Mesothelial cell of epicardium (in vitro differentiated cells): Measurements from ENCODE around the gene CAPG. TPM values are rescaled to one million over a fixed set of nuclear protein-coding genes. Genes with fewer than 3 reads are reported as not detected.

Experiments
- DNase-seq, 2 experiments: peaks; one replicate each; pipeline ENCODE4 v3.0.0; 2021; ENCODE audit warnings: low spot score in 2 of 2; ENCODE audit not compliant: unreplicated experiment in 2 of 2
- H3K27ac Mint-ChIP-seq: 2 replicates; pipeline ENCODE4 v1.8.0; 2021; ENCODE audit warnings: mixed read lengths
- H3K27me3 Mint-ChIP-seq: 2 replicates; pipeline ENCODE4 v1.8.0; 2021; ENCODE audit warnings: low read depth, mixed read lengths
- H3K36me3 Mint-ChIP-seq: 2 replicates; pipeline ENCODE4 v1.8.0; 2021; ENCODE audit warnings: mixed read lengths
- H3K4me1 Mint-ChIP-seq: 2 replicates; pipeline ENCODE4 v1.8.0; 2021; ENCODE audit warnings: mixed read lengths
- H3K4me3 Mint-ChIP-seq: 2 replicates; pipeline ENCODE4 v1.8.0; 2021; ENCODE audit warnings: mild to moderate bottlenecking, moderate library complexity, mixed read lengths
- H3K9me3 Mint-ChIP-seq: 2 replicates; pipeline ENCODE4 v1.8.0; 2021; ENCODE audit warnings: mixed read lengths
- total RNA-seq: library from RNA; stranded (reverse); gene quantifications from 3 replicates; pipeline ENCODE4 v1.2.1, GENCODE V29; 2021
- TF ChIP-seq, protein P1 (sequence below): fragments of 200-600 bp; sonication (generic); IDR thresholded peaks from one replicate; pipeline ENCODE4 v1.5.0; 2021; ENCODE audit warnings: antibody characterized with exemption; ENCODE audit not compliant: unreplicated experiment

The CAPG gene
- total RNA-seq, 1 donor from 2014 or later = 86.3 TPM

DNA sequence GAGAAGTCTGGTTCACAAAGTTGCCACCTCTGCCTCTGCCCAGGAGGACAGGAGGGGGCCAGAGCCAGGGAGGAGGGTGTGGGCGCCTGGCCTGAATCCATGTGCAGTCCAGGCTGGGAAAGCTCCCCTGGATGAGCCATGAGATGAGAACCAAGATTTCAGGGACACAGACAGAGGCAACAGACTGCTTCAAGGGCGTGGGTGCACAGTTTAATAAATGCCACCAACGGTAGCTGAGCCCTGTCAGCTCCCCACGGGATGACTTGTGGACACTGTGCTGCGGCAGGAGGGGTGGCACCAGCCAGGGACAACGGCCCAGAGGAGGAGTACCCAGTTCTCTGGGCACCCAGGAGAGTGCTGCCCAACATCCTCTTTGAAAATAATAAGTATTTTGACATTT lies 15.2 kb downstream of the CAPG start:
- Mint-ChIP-seq H3K9me3 (no peaks in the 10 kb centered on the region), H3K36me3 (peaks cover 16% of the 10 kb centered on the region), H3K27me3 (no peaks in the 10 kb centered on the region), H3K4me3 (no peak overlapping the region), H3K4me1 (peaks cover 42% of the 10 kb centered on the region), H3K27ac (peak overlapping the region; percentile 99)
- no peak for DNase-seq
- TF ChIP-seq, protein P1, sequence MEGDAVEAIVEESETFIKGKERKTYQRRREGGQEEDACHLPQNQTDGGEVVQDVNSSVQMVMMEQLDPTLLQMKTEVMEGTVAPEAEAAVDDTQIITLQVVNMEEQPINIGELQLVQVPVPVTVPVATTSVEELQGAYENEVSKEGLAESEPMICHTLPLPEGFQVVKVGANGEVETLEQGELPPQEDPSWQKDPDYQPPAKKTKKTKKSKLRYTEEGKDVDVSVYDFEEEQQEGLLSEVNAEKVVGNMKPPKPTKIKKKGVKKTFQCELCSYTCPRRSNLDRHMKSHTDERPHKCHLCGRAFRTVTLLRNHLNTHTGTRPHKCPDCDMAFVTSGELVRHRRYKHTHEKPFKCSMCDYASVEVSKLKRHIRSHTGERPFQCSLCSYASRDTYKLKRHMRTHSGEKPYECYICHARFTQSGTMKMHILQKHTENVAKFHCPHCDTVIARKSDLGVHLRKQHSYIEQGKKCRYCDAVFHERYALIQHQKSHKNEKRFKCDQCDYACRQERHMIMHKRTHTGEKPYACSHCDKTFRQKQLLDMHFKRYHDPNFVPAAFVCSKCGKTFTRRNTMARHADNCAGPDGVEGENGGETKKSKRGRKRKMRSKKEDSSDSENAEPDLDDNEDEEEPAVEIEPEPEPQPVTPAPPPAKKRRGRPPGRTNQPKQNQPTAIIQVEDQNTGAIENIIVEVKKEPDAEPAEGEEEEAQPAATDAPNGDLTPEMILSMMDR = no peak

DNA sequence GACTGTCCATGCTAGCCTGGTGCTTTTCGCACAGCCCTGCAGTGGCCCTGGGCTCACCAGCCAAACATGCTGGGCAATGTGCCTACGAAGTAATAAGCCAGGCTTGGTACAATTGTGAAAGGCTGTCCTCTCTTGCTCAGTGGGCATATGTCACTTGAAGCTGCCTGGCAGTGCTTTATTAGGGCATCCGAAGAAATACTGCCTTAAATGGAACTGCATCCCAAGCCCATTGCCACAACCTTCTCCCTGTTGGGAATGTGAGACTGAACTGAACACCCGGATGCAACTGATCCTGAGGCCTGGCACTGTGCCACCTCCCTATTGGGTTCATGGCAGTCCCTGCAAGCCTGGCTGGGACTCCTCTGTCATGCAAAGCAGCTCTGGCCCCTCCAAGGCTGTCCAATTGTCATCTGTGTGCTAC lies 15.9 kb downstream of the CAPG start:
- Mint-ChIP-seq H3K4me1 (peaks cover 40% of the 10 kb centered on the region), H3K27ac (peak overlapping the region; percentile 39), H3K4me3 (no peak overlapping the region), H3K36me3 (peaks cover 15% of the 10 kb centered on the region), H3K9me3 (no peaks in the 10 kb centered on the region), H3K27me3 (no peaks in the 10 kb centered on the region)
- no peak for DNase-seq
- TF ChIP-seq, protein P1 = no peak

DNA sequence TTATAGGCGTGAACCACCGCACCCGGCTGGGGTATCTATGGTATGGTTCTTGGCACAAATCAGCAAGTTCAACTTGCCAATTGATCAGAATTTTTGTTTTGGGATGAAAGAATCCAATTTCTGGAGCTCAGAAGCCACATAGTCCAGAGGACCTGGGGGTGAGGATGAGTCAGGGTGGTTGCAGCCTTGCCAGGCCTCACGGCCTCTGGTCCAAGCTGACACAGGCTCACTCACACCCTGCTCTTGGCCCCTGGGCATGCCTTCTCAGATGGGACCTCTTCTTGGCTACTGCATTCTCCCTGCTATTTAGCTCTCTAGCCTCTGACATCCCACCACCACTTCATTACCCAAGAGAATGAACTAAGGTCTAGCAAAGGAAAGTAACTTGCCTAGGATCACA lies 16.3 kb downstream of the CAPG start:
- Mint-ChIP-seq H3K9me3 (no peaks in the 10 kb centered on the region), H3K4me1 (peaks cover 36% of the 10 kb centered on the region), H3K27ac (no peak overlapping the region), H3K36me3 (peaks cover 14% of the 10 kb centered on the region), H3K4me3 (no peak overlapping the region), H3K27me3 (no peaks in the 10 kb centered on the region)
- no peak for DNase-seq
- TF ChIP-seq, protein P1 = no peak

DNA sequence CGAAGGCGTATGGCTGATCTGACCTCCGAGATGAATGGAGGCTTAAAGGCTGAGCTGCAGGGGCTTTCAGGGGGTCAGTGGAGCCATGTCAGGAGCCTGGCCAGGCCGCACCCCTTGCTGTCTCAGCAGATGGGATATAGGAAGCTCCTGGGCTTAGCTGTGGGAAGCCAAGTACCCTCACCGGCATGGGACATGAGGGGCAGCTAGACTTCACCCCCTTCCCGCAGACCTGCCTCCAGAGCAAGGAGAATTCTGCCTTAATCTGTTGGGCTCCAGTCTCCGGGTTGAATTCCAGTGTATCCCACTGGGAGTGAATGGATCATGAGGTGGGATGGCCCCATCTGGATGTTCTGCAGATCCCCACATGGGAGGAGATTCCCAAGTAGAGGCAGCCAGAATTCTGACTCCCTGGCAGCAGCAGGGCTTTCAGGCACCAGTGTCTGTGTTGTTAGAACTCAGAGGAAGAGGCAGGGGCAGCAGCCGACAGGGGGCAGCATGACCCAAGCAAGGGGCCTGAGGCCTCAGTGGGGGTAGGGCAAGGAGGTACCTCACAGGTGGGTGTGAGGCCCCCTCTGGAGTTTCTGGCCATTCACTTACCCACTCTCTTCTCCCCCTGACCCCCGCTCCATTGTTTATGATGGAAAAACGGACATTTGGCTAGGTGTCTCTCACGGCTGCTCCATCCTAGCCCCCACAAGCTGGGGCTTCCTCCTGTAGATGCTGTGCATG lies 19.1 kb downstream of the CAPG start:
- Mint-ChIP-seq H3K27ac (no peak overlapping the region), H3K9me3 (no peaks in the 10 kb centered on the region), H3K36me3 (peaks cover 10% of the 10 kb centered on the region), H3K4me1 (peaks cover 15% of the 10 kb centered on the region), H3K4me3 (no peak overlapping the region), H3K27me3 (no peaks in the 10 kb centered on the region)
- peak in 1 of 2 experiments; percentile 64 for DNase-seq
- TF ChIP-seq, protein P1 = peak; percentile 39

DNA sequence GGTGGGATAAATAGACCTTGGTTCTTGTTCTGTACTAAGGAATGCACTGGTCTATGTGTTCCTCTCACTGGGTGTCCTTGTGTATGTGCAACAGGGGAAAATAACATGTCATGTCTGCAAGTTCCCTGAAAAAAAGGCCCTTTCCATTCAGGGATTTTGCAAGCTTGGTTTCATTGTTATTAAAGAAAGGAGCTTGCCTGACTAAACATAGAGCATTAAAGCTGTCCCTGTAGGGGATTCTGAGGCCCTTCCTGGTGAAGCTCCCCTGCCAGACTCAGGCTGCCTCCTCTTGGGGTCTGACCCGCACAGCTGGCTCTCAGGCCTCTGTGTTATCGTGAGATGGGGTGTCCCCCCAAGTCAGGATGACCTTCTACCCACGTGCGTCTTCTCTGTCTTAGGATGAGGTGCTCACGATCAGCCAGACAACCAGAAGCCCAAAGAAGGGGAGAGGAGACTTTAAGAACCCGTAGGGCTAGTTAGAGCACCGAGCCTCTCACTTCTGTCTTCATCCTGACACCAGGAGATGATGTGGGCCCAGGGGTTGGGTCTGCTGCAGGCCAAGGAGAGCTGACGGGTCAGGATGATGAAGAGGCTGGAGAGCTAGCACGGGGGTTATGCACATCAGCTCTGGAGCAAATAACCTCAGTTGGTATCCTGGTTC lies 21.2 kb downstream of the CAPG start:
- no peak for DNase-seq
- Mint-ChIP-seq H3K27ac (no peak overlapping the region), H3K27me3 (no peaks in the 10 kb centered on the region), H3K36me3 (peaks cover 17% of the 10 kb centered on the region), H3K4me1 (no peaks in the 10 kb centered on the region), H3K4me3 (no peak overlapping the region), H3K9me3 (no peaks in the 10 kb centered on the region)
- TF ChIP-seq, protein P1 = no peak
